GM18511 (cell line): ENCODE data around the gene MPZ.
"Not testable (repeated sequence)": the region's sequence is repeated elsewhere in the genome, so short reads cannot be mapped to it uniquely, and the experiment has no call there.

Experiments used
- ATAC-seq: cut with Tn5 transposase; IDR thresholded peaks from one replicate; pipeline ENCODE4 v1.9.1; 2021; ENCODE audit warnings: mild to moderate bottlenecking, moderate library complexity; ENCODE audit not compliant: unreplicated experiment

MPZ gene

GRCh38 chr1:161309868-161310267 lies at the start of gene MPZ:
Gene MPZ, minus strand, starts transcription at chr1:161309968. Its CDS starts 63 bp downstream, at chr1:161309905.
- no peak for ATAC-seq

- no peak for ATAC-seq
These were observed 49.5 kb upstream of the MPZ start for GRCh38 chr1:161359291-161359690.

- no peak for ATAC-seq
These were observed 47.3 kb upstream of the MPZ start for GRCh38 chr1:161357073-161357472.

GRCh38 chr1:161351482-161351881 lies 41.7 kb upstream of the MPZ start:
- no peak for ATAC-seq

- ATAC-seq = no peak
These were observed 40.9 kb upstream of the MPZ start for GRCh38 chr1:161350671-161351070.

DNA sequence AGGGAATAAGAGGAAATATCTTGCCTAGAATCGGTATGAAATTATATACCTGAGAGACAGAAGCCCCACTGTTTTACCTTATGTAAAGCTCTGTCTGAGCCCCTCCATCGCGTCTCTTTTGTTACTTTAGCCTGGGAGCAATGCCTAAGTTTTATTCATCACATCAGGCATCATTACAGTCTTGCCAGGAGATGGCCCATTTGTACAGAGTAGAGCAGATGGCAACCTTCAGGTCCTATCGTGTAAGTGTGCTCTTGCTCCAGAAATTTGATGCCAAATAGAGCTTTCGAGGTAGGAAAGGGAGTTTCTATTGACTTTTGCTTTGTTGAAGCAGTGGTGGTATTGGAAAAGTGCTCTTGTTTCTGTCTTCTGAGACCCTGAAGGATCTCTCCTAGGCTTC lies 33.1 kb upstream of the MPZ start:
- ATAC-seq = no peak

GRCh38 chr1:161342177-161342576 lies 32.4 kb upstream of the MPZ start:
- ATAC-seq = no peak

DNA sequence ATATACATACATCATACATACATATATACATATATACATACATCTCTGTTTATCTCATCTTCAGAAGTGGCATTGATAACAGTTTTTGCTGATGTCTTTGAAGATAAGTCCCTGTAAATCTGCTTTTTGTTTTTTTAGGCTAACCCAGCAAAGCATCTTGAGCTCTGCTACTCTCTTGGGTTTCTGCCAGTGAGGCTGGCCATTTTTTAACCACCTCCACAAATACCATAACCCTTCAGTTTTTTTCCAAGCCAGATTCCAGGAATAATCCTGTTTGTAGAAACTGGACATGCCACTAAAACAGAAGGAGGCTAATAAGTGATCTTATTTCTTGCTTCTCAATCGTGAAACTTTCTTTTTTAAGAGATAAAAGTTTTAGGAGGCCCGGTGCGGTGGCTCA lies 26.0 kb upstream of the MPZ start:
- ATAC-seq = no peak

DNA sequence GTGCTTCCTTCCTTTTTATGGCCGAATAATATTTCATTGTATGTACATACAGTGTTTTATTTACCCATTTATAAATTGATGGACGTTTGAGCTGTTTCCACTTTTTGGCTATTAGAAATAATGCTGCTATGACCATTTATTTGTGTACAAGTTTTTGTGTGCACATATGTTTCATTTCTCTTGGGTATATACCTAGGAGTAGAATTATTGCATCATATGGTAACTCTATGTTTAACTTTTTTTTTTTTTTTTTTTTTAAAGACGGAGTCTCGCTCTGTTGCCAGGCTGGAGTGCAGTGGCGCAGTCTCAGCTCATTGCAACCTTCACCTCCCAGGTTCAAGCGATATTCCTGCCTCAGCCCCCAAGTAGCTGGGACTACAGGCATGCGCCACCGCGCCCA lies 23.4 kb upstream of the MPZ start:
- ATAC-seq = no peak

- ATAC-seq = no peak
These were observed 20.6 kb upstream of the MPZ start for GRCh38 chr1:161330346-161330745.

GRCh38 chr1:161324020-161324419 lies 14.3 kb upstream of the MPZ start:
- no peak for ATAC-seq

GRCh38 chr1:161315841-161316674 lies 6.3 kb upstream of the MPZ start:
- not testable (repeated sequence) for ATAC-seq

DNA sequence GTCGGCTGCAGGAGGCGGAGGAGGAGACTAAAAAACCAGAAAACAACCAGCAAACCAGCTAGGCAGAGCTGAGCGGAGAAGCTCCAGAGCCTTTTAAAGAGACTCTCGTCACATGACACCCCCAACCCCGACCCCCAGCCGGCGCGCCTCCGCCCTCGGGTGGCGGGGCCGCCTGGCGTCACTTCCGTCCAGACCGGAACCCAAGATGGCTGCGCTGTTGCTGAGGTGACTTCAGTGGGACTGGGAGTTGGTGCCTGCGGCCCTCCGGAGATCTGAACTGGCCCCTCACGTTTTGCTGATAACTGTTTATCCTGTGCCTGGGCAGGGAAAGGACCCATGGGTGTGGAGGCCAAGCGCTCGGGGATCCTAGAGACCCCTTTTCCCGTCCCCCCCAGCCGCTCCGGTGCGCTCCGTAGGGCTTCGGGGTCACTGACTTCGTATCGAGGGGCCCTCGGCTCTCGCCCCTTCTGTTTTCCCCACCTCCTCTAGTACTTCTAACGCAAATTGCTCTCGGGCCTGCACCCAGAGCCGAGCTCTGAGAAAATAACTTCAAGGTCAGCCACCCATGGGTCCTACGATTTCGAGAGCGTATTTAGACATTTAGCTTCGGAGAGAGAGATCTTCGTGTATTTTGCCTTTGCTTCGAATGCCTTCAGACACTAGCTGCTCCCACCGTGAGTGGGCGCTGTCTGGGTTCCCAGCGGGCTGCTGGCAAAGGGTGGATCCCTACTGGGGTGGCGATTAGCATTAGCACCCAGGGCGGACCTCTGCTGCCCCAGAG lies 4.6 kb upstream of the MPZ start, which contains the start of gene SDHC:
Gene SDHC, plus strand, starts transcription at position 181 of the 781 bp plus-strand sequence. Its CDS starts 25 bp downstream, at position 206.
- peak; percentile 99 for ATAC-seq

DNA sequence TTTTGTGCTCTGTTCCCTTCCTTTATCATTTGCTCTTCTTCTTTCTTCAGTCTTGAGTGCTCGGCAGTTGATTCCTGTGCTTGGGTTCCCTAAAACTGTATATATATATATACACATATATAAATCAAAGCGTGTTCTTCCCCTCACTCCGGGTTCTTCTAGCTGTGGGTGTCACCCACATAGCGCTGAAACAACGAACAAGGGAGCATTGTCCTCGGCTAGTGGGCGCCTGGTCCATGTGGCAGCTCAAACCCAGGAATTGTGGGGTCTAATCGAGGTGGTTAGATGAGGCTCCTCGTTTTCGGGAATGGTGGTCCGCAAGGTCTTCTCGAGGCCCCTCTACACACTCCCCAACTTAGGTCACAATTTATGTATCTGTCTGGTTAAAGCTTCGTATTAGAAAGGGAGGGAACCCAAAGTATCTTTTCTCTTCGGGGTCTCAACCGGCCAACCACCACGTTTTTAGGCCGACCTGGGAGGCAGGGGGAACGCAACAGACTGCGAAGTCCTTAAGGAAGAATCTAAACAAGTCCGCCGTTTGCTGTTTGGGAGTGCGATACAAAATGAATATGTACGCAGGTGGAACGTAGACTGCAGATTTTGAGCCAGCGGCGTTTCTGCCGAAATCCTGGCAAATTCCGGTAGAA lies 3.9 kb upstream of the MPZ start:
- ATAC-seq = peak; percentile 12

DNA sequence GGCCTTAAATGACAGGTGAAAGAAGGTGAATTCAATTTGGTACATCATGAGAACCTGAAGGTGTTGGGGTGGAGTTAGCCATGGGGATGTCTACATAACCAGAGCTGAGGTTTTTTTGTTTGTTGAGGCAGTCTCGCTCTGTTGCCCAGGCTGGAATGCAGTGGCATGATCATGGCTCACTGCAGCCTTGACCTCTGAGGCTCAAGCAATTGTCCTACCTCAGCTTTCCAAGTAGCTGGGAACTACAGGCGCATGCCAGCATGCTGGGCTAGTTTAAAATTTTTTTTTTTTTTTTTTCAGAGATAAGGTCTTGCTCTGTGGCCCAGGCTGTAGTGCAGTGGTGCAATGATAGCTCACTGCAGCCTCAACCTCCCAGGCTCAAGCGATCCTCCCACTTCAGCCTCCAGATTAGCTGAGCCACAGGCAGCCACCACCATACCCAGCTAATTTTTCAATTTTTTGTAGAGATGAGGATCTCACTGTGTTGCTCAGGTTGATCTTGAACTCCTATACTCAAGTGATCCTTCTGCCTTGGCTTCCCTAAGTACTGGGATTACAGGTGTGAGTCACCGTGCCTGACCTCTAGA lies 1.9 kb upstream of the MPZ start:
- ATAC-seq = no peak

DNA sequence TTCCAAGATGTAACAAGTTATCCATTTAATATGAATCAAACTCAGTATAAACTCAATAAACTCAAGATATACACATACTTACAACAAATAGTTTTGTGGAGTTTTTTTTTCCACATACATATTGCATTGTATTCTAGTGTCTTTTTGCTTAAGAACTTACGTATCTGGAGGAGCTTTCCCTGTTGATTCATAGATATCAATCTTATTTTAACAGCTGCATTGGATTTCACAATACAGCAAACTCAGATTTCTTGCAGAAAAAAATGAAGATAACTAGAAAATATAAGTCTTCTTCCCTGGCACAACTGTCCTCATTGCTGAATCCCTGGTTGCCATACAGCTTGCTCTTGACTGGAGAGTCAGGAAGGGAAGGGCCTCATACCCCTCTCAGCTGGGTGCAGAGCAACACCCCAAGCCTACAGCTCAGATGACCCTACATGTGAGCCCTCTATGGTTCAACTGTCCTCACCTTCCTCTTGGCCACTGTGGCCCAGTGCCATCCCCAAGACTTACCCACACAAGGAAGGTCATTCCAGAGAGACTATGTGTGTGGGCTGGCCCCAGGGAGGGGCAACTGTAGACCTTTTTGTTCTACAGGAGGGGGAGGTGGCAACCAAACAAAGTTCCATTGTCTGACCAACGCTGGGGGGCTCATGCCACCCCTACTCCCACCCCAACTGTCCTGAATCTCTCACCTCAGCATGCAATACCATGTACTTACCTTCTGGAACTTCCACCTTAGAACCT lies 1.7 kb downstream of the MPZ start:
- ATAC-seq = no peak

DNA sequence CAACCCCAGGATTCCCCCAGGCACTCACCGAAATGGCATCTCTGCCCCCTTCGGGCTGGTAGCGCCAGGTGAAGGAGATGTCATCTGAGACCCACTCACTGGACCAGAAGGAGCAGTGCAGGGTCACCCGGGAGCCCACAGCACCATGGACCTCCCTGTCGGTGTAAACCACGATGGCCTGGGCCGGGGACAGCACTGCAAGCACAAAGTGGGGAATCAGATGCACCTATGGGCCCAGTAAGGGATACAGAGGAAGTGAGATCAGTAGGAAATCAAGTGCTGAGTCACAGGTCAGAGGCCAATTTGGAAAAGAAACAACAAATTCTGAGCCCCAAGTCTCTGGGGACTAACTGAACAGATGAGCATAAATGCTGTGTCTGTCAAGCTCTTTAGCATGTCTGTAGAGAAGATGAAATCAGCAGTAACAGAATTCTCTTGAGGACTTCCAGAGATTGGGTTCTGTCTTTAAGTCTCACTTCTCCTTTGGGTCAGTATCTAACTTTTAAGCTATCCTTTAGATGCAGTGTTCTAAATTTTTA lies 2.5 kb downstream of the MPZ start:
- peak; percentile 46 for ATAC-seq

GRCh38 chr1:161305867-161306519 lies 3.8 kb downstream of the MPZ start:
- peak; percentile 79 for ATAC-seq
